GM10266 (cell line): ENCODE measurements around the gene GPR3.
"Not testable (repeated sequence)": the region's sequence is repeated elsewhere in the genome, so short reads cannot be mapped to it uniquely, and the experiment has no call there.

ENCODE experiments used
- DNase-seq: peaks from one replicate; pipeline ENCODE4 v3.0.0; 2012; ENCODE audit errors: extremely low spot score
- TF ChIP-seq, protein P1 (sequence below): IDR thresholded peaks from 2 replicates; pipeline ENCODE4 v1.5.1; 2012; ENCODE audit warnings: mild to moderate bottlenecking, low read depth; ENCODE audit not compliant: control insufficient read depth, insufficient read depth; ENCODE audit errors: missing control alignments

The GPR3 gene

DNA sequence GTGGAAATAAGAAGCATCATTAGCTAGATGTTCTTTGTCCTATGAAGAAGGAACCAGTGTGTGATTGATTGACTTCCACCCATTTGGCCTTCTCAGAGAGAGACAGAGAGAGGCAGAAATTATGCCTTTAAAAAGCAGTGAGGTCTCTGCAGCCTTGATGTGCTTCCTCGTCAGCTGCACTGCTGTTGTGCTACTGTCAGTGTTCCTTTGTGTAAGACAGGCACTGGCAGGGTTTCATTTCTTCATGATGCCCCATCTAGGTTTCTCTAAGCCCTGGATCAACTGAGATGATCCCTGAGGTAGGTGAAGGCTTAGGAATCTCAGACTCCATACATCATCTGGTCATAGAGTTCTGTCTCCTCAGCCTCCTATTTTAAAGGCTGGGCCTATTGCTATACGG is 34.9 kb downstream of the GPR3 start:
- TF ChIP-seq, protein P1, sequence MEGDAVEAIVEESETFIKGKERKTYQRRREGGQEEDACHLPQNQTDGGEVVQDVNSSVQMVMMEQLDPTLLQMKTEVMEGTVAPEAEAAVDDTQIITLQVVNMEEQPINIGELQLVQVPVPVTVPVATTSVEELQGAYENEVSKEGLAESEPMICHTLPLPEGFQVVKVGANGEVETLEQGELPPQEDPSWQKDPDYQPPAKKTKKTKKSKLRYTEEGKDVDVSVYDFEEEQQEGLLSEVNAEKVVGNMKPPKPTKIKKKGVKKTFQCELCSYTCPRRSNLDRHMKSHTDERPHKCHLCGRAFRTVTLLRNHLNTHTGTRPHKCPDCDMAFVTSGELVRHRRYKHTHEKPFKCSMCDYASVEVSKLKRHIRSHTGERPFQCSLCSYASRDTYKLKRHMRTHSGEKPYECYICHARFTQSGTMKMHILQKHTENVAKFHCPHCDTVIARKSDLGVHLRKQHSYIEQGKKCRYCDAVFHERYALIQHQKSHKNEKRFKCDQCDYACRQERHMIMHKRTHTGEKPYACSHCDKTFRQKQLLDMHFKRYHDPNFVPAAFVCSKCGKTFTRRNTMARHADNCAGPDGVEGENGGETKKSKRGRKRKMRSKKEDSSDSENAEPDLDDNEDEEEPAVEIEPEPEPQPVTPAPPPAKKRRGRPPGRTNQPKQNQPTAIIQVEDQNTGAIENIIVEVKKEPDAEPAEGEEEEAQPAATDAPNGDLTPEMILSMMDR = no peak
- no peak for DNase-seq

DNA sequence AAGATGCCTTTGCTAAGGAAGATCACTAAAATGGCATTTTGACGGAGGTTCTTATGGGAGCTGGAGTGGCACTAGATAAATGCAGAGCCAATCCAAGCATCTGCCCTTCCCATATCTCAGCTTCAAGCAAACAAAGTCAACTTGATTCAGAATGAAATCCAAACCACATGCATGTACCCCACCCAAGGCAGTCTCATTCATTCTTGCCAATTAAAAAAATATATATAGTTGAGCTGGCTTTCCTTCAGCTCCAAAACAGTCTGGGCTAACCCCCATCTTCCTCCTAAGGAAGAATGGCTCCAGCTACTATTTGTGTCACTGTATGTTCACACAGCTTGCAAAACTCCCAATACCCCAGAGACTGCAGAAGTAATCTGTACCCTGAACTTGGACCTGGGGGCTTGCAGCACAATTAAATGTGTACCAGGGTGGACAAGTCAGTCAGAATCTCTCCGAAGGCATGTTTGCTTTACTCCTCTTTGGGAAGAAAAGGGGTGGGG is 35.4 kb downstream of the GPR3 start:
- TF ChIP-seq, protein P1 = no peak
- no peak for DNase-seq

DNA sequence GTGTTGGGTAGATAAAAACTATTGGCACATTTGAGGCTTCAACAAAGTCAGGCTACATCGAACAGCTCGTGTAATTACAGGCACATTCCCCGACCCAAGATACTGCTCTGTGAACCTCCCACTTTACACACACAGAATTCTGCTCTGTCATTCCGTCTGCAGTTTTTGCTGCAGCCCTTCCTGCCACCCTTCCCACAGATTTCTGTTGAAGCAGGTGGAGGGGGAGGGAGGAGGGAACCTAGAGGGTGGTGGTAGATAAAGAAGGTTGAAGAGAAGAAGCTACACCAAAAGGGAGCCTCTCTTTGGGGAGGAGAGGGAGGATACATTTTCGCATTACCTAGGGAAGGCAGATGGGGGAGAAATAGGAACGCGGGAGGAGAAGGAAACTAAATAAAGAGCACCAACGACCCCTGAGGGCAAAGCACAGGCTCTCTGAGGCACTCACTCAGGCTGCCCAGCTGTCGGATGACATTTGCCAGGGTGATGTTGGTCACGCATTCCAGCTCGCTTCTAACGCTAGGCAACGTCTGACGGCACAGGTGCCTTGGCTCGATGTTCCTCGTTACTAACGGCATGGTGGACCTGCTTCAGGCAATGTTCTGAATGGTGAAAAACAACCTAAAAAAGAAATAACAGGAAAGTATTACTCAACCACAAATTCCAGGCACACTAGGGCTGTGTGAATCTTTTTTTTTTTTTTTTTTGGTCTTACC is 36.0 kb downstream of the GPR3 start:
- TF ChIP-seq, protein P1 = no peak

DNA sequence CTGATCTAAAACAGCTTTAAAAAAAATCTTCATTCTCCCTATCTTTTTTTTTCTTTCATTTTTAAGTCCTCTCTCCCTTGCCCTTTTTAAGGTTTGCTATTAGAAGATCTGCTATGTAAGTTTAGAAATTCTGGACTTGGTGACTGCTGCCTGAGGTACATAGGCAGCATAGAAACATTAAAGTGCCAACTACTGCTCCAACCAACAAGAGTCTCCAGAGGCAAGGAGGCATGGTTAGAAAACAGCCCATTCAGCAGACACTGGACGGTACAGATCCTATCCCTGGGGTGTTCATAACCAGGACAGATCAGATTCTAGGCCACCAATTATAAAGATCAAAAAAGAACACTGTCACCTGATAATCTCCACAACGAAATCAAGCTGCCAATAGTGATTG is 36.6 kb downstream of the GPR3 start:
- TF ChIP-seq, protein P1 = no peak
- no peak for DNase-seq

More for the DNA sequence above, 36.0 kb downstream of the GPR3 start:
- no peak for DNase-seq

DNA sequence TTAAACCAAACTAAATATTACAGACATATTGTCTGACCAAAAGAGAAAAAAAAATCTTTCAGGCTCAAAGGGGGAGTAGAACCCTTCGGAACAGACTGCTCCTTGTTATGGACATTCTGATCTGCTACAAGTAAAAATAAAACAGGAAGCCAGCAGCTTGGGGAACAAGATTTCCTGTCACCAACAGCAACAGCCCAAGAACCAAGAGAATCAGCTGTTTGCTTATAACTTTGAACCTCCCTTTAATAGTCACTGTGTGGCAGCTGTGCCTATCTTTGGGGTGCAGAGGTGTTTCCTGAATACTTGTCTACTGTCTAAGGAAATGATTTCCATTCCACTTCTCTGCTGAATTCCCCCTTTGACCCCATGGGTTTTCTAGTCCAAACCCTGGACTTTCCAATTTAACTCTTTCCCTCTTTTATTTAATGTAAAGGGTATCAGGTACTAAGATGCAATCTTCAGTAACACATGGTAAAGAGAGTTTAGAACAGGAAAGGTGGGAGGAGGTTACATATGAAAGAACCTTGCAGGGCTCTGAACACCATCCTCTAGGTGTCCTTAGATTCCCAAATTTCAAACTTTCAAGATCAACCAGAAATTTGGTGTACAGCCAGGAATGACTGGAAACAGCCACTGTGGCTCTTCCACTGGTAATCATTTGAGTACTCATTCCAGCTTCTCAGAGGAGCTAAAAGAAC is 38.6 kb downstream of the GPR3 start:
- TF ChIP-seq, protein P1 = no peak
- DNase-seq = no peak

DNA sequence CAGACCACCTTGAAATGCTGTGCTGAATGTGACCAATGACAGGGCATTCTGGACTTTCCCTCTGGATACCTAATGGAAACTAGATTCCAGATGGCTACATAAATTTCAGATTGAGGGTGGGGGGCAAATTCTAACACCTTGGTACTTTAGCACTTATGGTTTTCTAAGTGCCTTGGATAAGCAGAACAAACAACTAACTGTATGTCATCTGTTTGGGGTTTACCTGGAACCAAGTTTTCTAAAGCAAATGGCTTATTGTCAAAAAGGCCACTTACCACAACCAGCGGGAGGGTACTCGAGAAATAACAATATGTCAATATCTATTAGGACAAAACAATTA is 39.1 kb downstream of the GPR3 start:
- TF ChIP-seq, protein P1 = no peak
- DNase-seq = no peak

DNA sequence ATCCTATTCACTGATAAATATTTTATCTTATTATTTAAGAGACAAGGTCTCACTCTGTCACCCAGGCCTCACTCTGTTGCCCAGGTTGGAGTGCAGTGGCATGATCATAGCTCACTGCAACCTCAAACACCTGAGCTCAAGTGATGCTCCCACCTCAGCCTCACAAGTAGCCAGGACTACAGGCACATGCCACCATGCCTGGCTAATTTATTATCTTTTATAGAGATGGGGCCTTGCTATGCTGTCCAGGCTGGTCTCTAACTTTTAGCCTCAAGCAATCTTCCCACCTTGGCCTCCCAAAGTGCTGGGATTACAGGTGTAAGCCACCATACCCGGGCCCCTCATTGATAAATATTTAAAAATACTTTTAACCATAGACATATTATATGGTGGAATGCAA is 40.3 kb downstream of the GPR3 start:
- DNase-seq = not testable (repeated sequence)
